GM21515 (cell line): Measurements from ENCODE around the gene SIRPB2.
"Not testable (repeated sequence)": the region's sequence is repeated elsewhere in the genome, so short reads cannot be mapped to it uniquely, and the experiment has no call there.

Source experiments
- ATAC-seq: cut with Tn5 transposase; IDR thresholded peaks from one replicate; pipeline ENCODE4 v1.9.1; 2021; ENCODE audit not compliant: unreplicated experiment

Gene SIRPB2

DNA sequence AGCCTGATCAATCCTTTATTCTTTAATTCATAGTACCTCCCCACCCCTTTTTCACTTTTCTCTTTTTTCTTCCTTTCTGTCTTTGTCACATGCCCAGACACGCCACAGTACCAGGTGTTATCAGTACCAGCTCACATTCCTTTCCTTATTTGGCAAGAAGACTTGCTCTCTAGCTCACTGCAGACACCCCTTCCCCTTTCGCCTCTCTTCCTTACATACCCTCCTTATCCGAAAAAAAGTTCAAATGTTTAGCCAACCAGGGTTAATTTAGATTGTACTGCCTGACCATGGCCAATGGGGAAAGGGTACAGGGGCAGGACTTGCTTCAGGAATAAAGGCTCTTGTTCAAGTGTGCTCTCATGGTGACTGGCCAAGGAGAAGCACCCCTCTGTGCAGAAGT, 9.3 kb upstream of the SIRPB2 start:
- no peak for ATAC-seq

GRCh38 chr20:1499528-1500420, 8.6 kb upstream of the SIRPB2 start:
- ATAC-seq: no peak

- ATAC-seq: not testable (repeated sequence)
Measured at GRCh38 chr20:1497371-1497770, 6.2 kb upstream of the SIRPB2 start.

GRCh38 chr20:1496930-1497329, 5.7 kb upstream of the SIRPB2 start:
- no peak for ATAC-seq

GRCh38 chr20:1494436-1494835, 3.2 kb upstream of the SIRPB2 start:
- no peak for ATAC-seq

DNA sequence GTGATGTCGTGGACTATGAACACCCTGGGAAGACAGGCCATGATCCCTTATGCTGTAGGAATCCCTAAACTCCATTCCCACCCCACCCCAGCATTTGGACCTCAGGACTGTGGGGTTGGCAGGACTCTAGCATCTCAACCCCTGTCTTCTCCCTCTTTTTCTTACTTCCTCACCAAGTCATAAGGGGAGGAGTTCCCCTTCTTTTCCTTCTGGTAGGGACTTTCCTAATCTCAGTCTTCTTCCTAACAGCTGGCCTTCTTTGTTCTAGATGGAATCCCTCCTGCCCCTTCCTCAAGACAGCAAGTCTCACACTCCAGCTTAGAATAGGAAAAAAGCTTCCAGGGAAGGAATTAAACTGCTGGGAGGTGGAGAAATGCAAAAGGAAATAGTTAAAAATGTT, 2.3 kb upstream of the SIRPB2 start:
- ATAC-seq: no peak

- ATAC-seq: no peak
Measured at GRCh38 chr20:1491860-1492642, 831 bp upstream of the SIRPB2 start.

GRCh38 chr20:1490643-1491195, 501 bp downstream of the SIRPB2 start:
- ATAC-seq: no peak

GRCh38 chr20:1489764-1490436, 1.3 kb downstream of the SIRPB2 start:
- no peak for ATAC-seq

GRCh38 chr20:1489325-1489724, 1.9 kb downstream of the SIRPB2 start:
- ATAC-seq: no peak

DNA sequence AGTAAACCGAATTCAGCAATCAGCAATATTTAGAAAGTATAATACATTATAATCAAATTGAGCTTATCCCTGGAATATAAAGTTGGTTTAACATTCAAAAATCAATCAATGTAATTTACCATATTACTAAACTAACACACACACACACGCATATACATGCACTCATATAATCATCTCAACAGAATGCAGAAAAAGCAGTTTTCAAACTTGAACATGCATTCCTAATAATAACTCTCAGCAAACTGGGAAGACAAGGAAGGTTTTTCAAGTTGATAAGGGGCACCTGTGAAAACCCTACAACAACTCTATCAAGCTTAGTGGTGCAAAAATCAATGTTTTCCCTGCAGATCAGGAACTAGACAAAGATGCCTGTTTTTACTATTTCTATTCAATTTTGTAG, 4.7 kb downstream of the SIRPB2 start:
- no peak for ATAC-seq

GRCh38 chr20:1484438-1485116, 6.6 kb downstream of the SIRPB2 start:
- no peak for ATAC-seq

GRCh38 chr20:1479831-1480595, 11.2 kb downstream of the SIRPB2 start:
- no peak for ATAC-seq

DNA sequence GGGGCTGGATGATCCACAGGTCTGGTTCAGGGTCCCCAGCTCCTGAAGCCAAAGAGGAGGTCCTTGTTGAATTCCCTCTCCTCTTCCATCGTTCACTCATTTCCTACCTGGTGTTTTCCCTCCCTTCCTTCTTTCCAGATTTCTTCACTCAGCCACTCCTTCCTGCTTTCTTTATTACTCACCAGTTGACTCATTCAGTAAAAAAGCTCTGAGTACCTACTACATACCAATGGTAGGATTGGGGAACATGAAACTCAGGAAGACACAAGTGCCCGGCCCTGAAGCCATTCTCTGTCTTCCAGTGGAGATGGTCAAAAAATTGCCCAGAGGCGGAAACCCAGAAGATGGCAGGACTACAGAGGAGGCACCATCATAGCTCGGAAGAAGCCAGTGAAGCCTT, 12.7 kb downstream of the SIRPB2 start:
- ATAC-seq: no peak

DNA sequence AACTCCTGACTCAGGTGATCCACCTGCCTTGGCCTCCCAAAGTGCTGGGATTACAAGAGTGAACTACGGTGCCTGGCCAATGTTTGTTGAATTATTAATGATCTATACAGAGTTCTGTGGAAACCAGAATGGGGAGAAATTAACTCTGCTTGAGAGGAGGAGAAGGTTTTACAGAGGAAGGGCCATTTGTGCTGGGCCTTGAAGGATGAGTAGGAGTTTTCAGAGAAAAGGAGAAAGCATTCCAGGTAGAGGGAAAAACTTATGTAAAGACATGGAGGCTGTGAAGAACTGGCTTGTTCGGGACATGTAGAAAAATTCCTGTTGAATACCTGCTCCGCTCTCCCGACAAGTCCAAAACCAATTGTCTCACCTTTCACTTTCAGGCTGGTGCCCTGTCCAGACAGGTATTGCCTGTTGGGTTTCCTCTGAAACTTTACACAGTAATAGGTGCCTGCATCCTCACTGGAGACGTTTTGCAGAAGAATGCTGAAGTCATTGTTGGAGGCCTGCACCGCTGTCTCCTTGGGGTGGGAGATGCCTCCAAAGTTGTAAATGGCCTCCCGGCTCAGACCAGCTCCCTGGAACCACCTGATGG, 13.2 kb downstream of the SIRPB2 start:
- ATAC-seq: no peak

DNA sequence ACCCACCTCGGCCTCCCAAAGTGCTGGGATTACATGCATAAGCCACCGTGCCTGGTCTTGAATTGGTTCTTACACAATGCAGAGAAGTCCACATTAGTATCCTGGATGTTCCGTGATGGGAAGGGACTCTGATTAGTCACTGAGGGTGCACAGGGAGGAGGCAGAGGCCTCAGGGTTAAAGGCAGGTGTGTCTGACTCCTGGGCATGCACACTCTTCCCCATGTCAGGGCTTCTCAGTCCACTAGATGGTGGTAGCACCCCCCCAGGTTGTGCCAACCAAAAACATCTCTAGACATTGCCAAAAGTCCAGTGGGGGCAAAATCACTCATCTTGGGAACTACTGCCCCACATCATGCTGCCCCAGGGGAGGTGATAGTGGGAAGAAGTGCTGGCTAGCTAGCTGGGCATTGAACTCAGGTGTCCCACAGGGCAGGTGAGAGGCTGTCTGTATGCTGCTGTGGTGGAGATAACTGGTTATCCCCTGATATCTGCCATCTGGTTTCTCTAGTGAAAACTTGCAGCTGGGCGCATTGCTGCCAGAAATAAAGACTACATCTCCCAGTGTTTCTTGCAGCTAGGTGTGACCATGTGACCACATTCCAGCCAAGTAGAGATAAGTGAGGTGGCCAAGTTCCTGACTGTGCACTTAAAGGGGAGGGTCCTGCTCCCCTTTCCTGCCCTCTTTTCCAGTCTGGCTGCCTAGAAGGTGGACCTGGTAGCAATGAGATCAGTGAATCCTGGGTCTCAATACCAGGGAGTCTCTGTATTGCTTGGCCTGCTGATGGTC, 16.2 kb downstream of the SIRPB2 start:
- no peak for ATAC-seq

DNA sequence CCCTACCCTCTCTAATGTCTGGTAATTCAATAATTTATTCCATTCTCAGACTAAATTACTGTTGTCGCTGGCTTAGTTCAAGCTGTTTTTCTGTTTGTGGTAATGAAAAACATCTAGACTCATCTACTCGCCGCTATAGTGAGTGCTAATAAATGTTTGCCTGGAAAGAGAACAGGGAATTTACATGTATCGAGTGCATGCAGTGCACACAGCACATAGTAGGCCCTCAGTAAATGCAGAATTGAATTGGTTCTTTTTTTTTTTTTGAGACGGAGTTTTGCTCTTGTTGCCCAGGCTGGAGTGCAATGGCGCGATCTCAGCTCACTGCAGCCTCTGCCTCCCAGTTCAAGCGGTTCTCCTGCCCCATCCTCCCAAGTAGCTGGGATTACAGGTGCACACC, 16.9 kb downstream of the SIRPB2 start:
- no peak for ATAC-seq

GRCh38 chr20:1473246-1474220, 17.7 kb downstream of the SIRPB2 start:
- no peak for ATAC-seq
